GM12875 (cell line): ENCODE results near the gene MRPL43.

ENCODE experiments used
- H3K4me3 ChIP-seq: one replicate; pipeline ENCODE4 v1.5.1; 2011; ENCODE audit warnings: low read depth, low read length, control low read depth
- CTCF ChIP-seq: IDR thresholded peaks from 2 replicates; pipeline ENCODE4 v1.5.1; 2011; ENCODE audit warnings: low read depth, mild to moderate bottlenecking, control low read depth, inconsistent platforms, low read length, moderate library complexity, borderline replicate concordance; ENCODE audit not compliant: insufficient read depth

MRPL43 gene

GRCh38 chr10:101007099-101007711 lies 19.9 kb upstream of the MRPL43 start:
- H3K4me3 ChIP-seq: no peak overlapping the region
- no peak for TF ChIP-seq CTCF

GRCh38 chr10:101006593-101007098 lies 19.3 kb upstream of the MRPL43 start:
- TF ChIP-seq CTCF: no peak
- no peak overlapping the region for H3K4me3 ChIP-seq

- no peak for TF ChIP-seq CTCF
- H3K4me3 ChIP-seq: no peak overlapping the region
These were observed 18.7 kb upstream of the MRPL43 start for GRCh38 chr10:101005869-101006567.

- no peak for TF ChIP-seq CTCF
- H3K4me3 ChIP-seq: no peak overlapping the region
These were observed 18.1 kb upstream of the MRPL43 start for GRCh38 chr10:101005361-101005760.

GRCh38 chr10:101003639-101004206 lies 16.4 kb upstream of the MRPL43 start:
- H3K4me3 ChIP-seq: no peak overlapping the region
- no peak for TF ChIP-seq CTCF

GRCh38 chr10:101002456-101002855 lies 15.2 kb upstream of the MRPL43 start:
- TF ChIP-seq CTCF: no peak
- no peak overlapping the region for H3K4me3 ChIP-seq
